ENCODE data around the gene MYL12B. TPM values are rescaled to one million over a fixed set of nuclear protein-coding genes. Genes with fewer than 3 reads are reported as not detected.
A peak's percentile ranks its signal among the peaks of the same experiment; 100 is the strongest.
"Not testable (repeated sequence)": the region's sequence is repeated elsewhere in the genome, so short reads cannot be mapped to it uniquely, and the experiment has no call there.

MYL12B gene
- polyA plus RNA-seq, 4 donors = 431 to 1,249 (median 885) TPM

- 57 to 60% (median 59%) methylated on average over 3 of the region's 3 CpGs for WGBS, 3 donors
- DNase-seq (no peak), FAIRE-seq (no peak)
- peaks cover 6 to 13% (median 11%) of the 10 kb centered on the region in 3 donors for H3K4me1 ChIP-seq (ENCODE audit: control insufficient read depth in 3 of 3, insufficient read depth in 2 of 3, low read depth in 1 of 3, low read length in 2 of 3)
- H3K27ac ChIP-seq (ENCODE audit: low read depth in 1 of 3, low read length in 2 of 3) = no peak overlapping the region
- H3K27me3 ChIP-seq (ENCODE audit: control insufficient read depth in 3 of 3, insufficient read depth in 3 of 3, low read length in 3 of 3) = no peaks in the 10 kb centered on the region
- H3K4me3 ChIP-seq (ENCODE audit: low read depth in 1 of 3, low read length in 3 of 3) = no peak overlapping the region
- peaks cover 16 to 20% (median 17%) of the 10 kb centered on the region in 3 donors for H3K36me3 ChIP-seq (ENCODE audit: control insufficient read depth in 3 of 3, insufficient read depth in 2 of 3, low read depth in 1 of 3, low read length in 3 of 3)
- no peaks in the 10 kb centered on the region for H3K9me3 ChIP-seq (ENCODE audit: control insufficient read depth in 2 of 2, insufficient read depth in 1 of 2, low read depth in 1 of 2, low read length in 1 of 2)
Measured at GRCh38 chr18:3273042-3273441, 11.1 kb downstream of the MYL12B start.

DNA sequence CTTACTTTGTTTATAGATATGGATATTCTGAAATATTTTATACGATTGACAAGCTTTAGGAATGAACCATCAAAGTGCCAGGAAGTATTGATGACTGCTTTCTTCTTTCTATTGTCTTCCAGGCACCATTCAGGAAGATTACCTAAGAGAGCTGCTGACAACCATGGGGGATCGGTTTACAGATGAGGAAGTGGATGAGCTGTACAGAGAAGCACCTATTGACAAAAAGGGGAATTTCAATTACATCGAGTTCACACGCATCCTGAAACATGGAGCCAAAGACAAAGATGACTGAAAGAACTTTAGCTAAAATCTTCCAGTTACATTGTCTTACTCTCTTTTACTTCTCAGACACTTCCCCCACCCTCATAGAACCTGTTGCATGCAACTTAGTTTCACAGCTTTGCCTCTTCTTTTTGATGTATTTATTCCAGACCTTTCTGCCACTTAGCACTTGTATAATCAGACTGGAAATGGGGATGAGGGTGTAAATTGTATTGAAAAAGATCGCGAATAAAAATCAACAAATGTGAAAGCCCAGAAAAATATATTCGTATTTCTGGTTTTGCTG lies 15.8 kb downstream of the MYL12B start:
- not testable (repeated sequence) for H3K4me3 ChIP-seq (ENCODE audit: low read depth in 1 of 3, low read length in 3 of 3); H3K27ac ChIP-seq (ENCODE audit: low read depth in 1 of 3, low read length in 2 of 3); H3K4me1 ChIP-seq (ENCODE audit: control insufficient read depth in 3 of 3, insufficient read depth in 2 of 3, low read depth in 1 of 3, low read length in 2 of 3); FAIRE-seq; H3K9me3 ChIP-seq (ENCODE audit: control insufficient read depth in 2 of 2, insufficient read depth in 1 of 2, low read depth in 1 of 2, low read length in 1 of 2); H3K27me3 ChIP-seq (ENCODE audit: control insufficient read depth in 3 of 3, insufficient read depth in 3 of 3, low read length in 3 of 3); DNase-seq
- peaks cover 14 to 20% (median 16%) of the 10 kb centered on the region in 3 donors for H3K36me3 ChIP-seq (ENCODE audit: control insufficient read depth in 3 of 3, insufficient read depth in 2 of 3, low read depth in 1 of 3, low read length in 3 of 3)
- WGBS, 3 donors = 76 to 91% (median 79%) methylated on average over 7 of the region's 7 CpGs

DNA sequence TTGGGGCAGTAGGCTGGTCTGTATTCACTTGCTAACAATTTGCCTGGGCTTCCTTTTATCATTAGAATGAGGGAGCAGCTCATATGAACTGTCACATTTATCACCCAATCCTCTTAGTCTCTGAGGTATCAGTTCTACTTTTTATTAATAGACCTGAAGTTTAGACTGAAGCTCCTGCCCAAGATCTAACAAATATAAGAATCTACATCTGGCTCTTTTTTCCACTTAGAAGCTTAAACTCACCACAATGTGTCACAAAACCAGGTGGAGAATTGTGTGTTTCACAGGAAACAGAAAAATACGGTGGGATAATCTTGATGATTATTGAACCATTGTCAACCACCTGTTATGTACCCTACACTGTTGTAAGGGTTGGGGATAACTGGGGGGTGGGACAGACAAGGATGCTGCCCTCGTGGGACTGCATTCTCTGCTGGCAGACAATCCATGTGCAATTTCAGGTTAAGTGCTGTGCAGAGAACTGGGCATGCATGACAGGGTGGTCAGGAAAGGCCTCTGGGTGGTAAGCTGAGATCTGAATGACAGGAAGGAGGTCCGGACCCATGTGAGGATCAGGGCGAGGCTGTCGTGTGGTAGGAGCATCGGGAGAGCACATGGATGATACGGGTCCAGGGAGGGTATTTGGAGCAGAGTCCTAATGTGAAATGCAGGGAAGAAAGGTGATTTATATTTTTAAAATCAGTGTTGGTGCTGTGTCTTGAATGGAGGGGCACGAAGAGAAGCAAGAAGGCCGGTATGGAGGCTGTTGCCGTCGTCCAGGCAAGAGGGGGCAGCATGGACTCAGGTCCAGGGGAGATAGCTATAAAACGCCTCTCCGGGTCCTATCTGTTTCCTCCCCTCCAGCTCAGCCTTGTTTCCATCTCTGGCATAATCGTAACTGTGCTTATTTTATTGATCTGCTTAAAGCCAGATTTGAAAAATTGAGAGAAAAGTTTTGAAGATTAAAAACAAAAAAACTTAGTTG lies 17.6 kb downstream of the MYL12B start:
- Histone ChIP-seq H3K4me1 (ENCODE audit: control insufficient read depth in 3 of 3, insufficient read depth in 2 of 3, low read depth in 1 of 3, low read length in 2 of 3) (no peaks in the 10 kb centered on the region), H3K4me3 (ENCODE audit: low read depth in 1 of 3, low read length in 3 of 3) (no peak overlapping the region), H3K27ac (ENCODE audit: low read depth in 1 of 3, low read length in 2 of 3) (no peak overlapping the region), H3K9me3 (ENCODE audit: control insufficient read depth in 2 of 2, insufficient read depth in 1 of 2, low read depth in 1 of 2, low read length in 1 of 2) (no peaks in the 10 kb centered on the region), H3K27me3 (ENCODE audit: control insufficient read depth in 3 of 3, insufficient read depth in 3 of 3, low read length in 3 of 3) (no peaks in the 10 kb centered on the region), H3K36me3 (ENCODE audit: control insufficient read depth in 3 of 3, insufficient read depth in 2 of 3, low read depth in 1 of 3, low read length in 3 of 3) (peaks cover 5 to 13% (median 13%) of the 10 kb centered on the region in 3 donors)
- WGBS, 3 donors = 20 to 30% (median 28%) methylated on average over 14 of the region's 14 CpGs
- FAIRE-seq (no peak), DNase-seq (no peak)

DNA sequence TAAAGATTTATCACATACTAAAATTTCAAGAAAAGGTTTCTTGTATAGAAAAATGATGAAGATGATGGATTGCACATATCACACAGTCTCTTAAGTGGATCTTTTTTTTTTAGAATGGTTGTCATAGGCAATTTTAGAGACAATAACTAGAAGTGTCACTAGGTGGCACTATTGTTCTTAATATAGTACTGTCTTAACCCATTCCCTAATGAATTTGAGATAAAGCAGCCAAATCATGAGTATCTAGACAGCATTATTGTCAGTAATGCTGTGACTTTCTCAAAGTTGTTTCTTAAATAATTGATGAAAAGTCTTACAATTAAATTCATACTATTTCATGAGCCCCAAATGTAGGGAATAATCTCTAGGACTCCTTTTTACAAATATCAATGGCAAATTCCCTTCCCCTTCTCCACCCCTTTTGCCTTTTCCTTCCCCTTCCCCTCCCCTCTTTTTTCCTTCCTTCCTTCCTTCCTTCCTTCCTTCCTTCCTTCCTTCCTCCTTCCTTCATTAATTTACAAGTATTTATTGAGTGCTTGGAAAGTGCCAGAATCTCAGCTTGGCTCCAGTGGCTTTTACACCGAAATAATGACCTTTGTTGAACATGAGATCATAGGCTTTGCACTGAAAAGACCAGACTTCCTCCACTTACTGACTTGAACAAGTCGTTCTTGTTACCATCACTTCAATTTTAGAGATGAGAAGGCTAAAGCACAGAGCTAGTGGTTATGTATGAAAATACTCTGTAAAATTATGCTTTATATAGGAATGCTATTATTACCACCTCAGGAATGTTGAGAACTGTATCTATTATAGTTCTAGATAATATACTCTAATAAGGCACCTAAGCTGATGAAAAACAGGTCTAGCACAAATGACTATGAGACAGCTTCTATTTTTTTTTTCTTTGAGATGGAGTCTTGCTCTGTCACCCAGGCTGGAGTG lies 19.8 kb downstream of the MYL12B start:
- Histone ChIP-seq H3K9me3 (ENCODE audit: control insufficient read depth in 2 of 2, insufficient read depth in 1 of 2, low read depth in 1 of 2, low read length in 1 of 2) (peaks cover 0 to 4% of the 10 kb centered on the region in 2 donors), H3K36me3 (ENCODE audit: control insufficient read depth in 3 of 3, insufficient read depth in 2 of 3, low read depth in 1 of 3, low read length in 3 of 3) (peaks cover 0 to 7% (median 3%) of the 10 kb centered on the region in 3 donors), H3K27ac (ENCODE audit: low read depth in 1 of 3, low read length in 2 of 3) (no peak overlapping the region), H3K4me3 (ENCODE audit: low read depth in 1 of 3, low read length in 3 of 3) (no peak overlapping the region), H3K27me3 (ENCODE audit: control insufficient read depth in 3 of 3, insufficient read depth in 3 of 3, low read length in 3 of 3) (no peaks in the 10 kb centered on the region), H3K4me1 (ENCODE audit: control insufficient read depth in 3 of 3, insufficient read depth in 2 of 3, low read depth in 1 of 3, low read length in 2 of 3) (no peaks in the 10 kb centered on the region)
- 14 to 25% (median 18%) methylated on average over 2 of the region's 2 CpGs for WGBS, 3 donors
- DNase-seq (peak; percentile 79 to 82), FAIRE-seq (peak; percentile 5)

GRCh38 chr18:3283253-3283863 lies 21.4 kb downstream of the MYL12B start:
- Histone ChIP-seq H3K4me1 (ENCODE audit: control insufficient read depth in 3 of 3, insufficient read depth in 2 of 3, low read depth in 1 of 3, low read length in 2 of 3) (no peaks in the 10 kb centered on the region), H3K27ac (ENCODE audit: low read depth in 1 of 3, low read length in 2 of 3) (no peak overlapping the region), H3K36me3 (ENCODE audit: control insufficient read depth in 3 of 3, insufficient read depth in 2 of 3, low read depth in 1 of 3, low read length in 3 of 3) (no peaks in the 10 kb centered on the region), H3K4me3 (ENCODE audit: low read depth in 1 of 3, low read length in 3 of 3) (no peak overlapping the region), H3K9me3 (ENCODE audit: control insufficient read depth in 2 of 2, insufficient read depth in 1 of 2, low read depth in 1 of 2, low read length in 1 of 2) (peaks cover 0 to 4% of the 10 kb centered on the region in 2 donors), H3K27me3 (ENCODE audit: control insufficient read depth in 3 of 3, insufficient read depth in 3 of 3, low read length in 3 of 3) (no peaks in the 10 kb centered on the region)
- DNase-seq = no peak
- FAIRE-seq = no peak
- WGBS, 3 donors = 72 to 79% (median 76%) methylated on average over 10 of the region's 10 CpGs

DNA sequence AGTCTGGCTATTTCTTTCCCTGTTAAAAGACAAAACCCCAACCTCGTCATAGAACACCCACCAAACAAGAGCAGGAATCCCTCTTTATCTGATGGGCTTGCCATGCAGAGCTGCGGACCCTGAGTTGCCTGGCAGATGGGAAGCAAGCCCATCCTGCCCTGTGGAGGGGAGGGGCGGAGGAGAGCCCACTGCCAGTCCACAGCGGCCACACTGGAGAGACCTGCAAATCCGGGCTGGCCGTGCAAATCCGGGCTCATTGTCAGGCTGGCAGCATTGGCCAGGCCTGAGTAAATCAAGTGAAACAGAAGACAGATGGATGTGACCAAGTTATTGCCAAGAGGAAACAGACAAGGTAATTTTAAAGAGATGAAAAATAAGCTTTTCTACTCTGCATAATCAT lies 22.0 kb downstream of the MYL12B start:
- no peak overlapping the region for H3K4me3 ChIP-seq (ENCODE audit: low read depth in 1 of 3, low read length in 3 of 3)
- FAIRE-seq = no peak
- H3K9me3 ChIP-seq (ENCODE audit: control insufficient read depth in 2 of 2, insufficient read depth in 1 of 2, low read depth in 1 of 2, low read length in 1 of 2) = peaks cover 0 to 4% of the 10 kb centered on the region in 2 donors
- H3K36me3 ChIP-seq (ENCODE audit: control insufficient read depth in 3 of 3, insufficient read depth in 2 of 3, low read depth in 1 of 3, low read length in 3 of 3) = no peaks in the 10 kb centered on the region
- H3K4me1 ChIP-seq (ENCODE audit: control insufficient read depth in 3 of 3, insufficient read depth in 2 of 3, low read depth in 1 of 3, low read length in 2 of 3) = no peaks in the 10 kb centered on the region
- H3K27ac ChIP-seq (ENCODE audit: low read depth in 1 of 3, low read length in 2 of 3) = no peak overlapping the region
- no peak for DNase-seq
- WGBS, 3 donors = 77 to 87% (median 85%) methylated on average over 7 of the region's 7 CpGs
- H3K27me3 ChIP-seq (ENCODE audit: control insufficient read depth in 3 of 3, insufficient read depth in 3 of 3, low read length in 3 of 3) = no peaks in the 10 kb centered on the region

GRCh38 chr18:3284501-3284900 lies 22.6 kb downstream of the MYL12B start:
- no peaks in the 10 kb centered on the region for H3K4me1 ChIP-seq (ENCODE audit: control insufficient read depth in 3 of 3, insufficient read depth in 2 of 3, low read depth in 1 of 3, low read length in 2 of 3)
- DNase-seq (no peak), FAIRE-seq (no peak)
- H3K4me3 ChIP-seq (ENCODE audit: low read depth in 1 of 3, low read length in 3 of 3) = no peak overlapping the region
- H3K36me3 ChIP-seq (ENCODE audit: control insufficient read depth in 3 of 3, insufficient read depth in 2 of 3, low read depth in 1 of 3, low read length in 3 of 3) = no peaks in the 10 kb centered on the region
- H3K9me3 ChIP-seq (ENCODE audit: control insufficient read depth in 2 of 2, insufficient read depth in 1 of 2, low read depth in 1 of 2, low read length in 1 of 2) = peaks cover 0 to 4% of the 10 kb centered on the region in 2 donors
- WGBS, 3 donors = 88 to 93% (median 92%) methylated on average over 8 to 9 of the region's 9 CpGs
- no peaks in the 10 kb centered on the region for H3K27me3 ChIP-seq (ENCODE audit: control insufficient read depth in 3 of 3, insufficient read depth in 3 of 3, low read length in 3 of 3)
- no peak overlapping the region for H3K27ac ChIP-seq (ENCODE audit: low read depth in 1 of 3, low read length in 2 of 3)

Measured in small intestine (tissue), 7 donors.